UCSD-AML1 (cell line): Measurements from ENCODE around the gene FIGLA.
"Not testable (repeated sequence)": the region's sequence is repeated elsewhere in the genome, so short reads cannot be mapped to it uniquely, and the experiment has no call there.

Experiments
- DNase-seq: peaks from one replicate; lab custom pipeline; 2025; ENCODE audit not compliant: unreplicated experiment; lab: John Stamatoyannopoulos, UW

The FIGLA gene

DNA sequence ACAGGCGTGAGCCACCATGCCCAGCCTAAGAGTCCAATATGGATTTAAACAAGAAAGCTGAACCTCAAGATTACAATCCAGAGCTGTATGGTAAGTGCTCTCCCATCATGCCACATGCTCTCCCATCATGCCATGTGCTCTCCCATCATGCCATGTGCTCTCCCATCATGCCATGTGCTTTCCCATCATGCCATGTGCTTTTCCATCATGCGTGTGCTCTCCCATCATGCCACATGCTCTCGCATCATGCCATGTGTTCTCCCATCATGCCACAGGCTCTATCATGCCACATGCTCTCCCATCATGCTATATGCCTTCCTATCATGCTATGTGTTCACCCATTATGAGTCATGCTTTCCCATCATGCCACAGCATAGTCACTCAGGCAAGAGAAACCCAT is 43.2 kb downstream of the FIGLA start:
- no peak for DNase-seq

GRCh38 chr2:70746094-70746974 is 44.1 kb downstream of the FIGLA start:
- DNase-seq, result no peak

DNA sequence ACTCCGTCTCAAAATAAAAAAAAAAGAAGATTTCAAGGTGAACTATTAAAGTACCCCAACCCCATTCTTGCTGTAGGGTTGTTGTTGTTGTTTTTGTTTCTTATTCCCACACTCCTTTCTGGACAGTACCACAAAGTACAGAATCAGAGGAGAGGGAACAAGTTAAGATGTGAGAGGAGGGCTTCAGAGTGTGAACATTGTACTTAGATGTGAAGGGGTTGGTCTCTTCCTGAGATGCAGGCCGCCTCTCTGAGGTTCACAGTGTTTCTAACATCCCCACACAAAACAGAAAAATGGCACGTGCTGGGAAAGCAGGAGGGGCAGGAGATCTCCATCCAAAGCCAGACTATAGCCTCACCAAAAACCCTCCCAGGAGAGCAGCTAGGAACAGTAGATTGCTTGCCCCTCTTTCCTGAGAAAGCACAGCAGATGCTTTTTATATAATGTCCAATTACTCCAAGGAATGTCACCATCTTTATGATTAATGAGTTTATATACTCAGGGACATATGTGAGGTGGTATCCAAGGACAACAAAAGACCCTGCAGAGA is 45.1 kb downstream of the FIGLA start:
- no peak for DNase-seq

GRCh38 chr2:70744397-70744796 is 46.0 kb downstream of the FIGLA start:
- no peak for DNase-seq

- no peak for DNase-seq
Observed at GRCh38 chr2:70743677-70744076, 46.8 kb downstream of the FIGLA start.

- DNase-seq, result no peak
Observed at GRCh38 chr2:70743068-70743467, 47.4 kb downstream of the FIGLA start.

GRCh38 chr2:70739492-70739891 is 51.0 kb downstream of the FIGLA start:
- not testable (repeated sequence) for DNase-seq

- DNase-seq, result no peak
Observed at GRCh38 chr2:70738159-70738558, 52.3 kb downstream of the FIGLA start.

- no peak for DNase-seq
Observed at GRCh38 chr2:70735071-70735470, 55.4 kb downstream of the FIGLA start.

DNA sequence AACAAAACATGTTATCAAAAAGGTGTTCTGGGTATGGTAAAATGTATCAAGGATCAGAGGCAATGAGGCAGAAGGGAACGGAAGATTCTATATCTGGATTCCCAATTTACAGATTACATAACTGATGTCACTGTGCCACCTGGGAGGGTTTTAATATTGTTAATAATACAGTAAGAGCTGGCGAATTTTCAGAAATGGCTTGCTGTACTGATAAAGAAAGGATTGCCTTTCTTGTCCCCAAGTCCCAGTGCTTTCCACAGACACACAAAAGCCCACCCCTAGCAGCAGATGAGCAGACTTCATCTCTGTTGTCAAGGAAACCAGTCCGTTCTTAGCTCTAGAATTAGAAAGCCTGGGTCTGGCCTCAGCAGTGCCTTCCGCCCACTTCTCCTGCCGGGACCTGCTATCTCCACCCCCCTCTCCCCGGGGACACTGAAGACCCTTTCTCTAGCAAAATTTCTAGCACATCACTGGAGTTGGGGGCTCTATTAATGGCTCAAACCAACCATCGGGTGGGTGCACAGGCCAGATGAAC is 56.7 kb downstream of the FIGLA start:
- no peak for DNase-seq

GRCh38 chr2:70732766-70733645 is 57.4 kb downstream of the FIGLA start:
- DNase-seq, result no peak

DNA sequence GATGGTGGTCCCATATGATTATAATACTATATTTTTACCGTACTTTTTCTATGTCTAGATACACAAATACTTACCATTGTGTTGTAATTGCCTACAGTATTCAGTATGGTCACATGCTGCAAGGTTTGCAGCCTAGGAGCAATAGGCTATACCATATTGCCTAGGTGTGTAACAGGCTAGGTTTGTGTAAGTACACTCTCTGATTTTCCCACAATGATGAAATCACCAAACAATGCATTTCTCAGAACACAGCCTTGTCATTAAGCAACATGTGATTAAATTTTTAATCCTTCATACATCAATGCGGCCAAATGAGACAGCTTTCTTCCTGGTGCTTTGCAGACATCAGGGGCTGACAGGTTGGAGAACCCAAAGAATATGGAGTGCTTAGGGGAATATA is 59.7 kb downstream of the FIGLA start:
- no peak for DNase-seq

DNA sequence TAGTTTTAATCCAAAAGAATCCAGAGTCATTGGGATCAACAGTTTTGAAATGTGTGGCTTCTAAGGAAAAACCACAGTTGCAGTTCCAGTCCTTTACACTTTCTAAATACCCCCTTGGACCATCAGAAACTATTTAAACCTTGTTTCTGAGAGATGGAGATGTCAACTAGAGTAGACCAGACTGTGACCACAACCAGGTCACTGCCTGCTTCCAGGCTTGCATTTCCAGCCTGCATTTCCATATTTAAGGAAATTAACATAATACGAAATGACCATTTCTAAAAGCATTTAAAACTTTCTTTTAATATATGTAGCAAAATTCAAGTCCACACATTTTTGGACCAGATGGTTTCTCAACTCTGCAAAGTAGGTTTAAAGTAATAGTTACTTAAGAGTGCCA is 60.8 kb downstream of the FIGLA start:
- DNase-seq, result no peak

DNA sequence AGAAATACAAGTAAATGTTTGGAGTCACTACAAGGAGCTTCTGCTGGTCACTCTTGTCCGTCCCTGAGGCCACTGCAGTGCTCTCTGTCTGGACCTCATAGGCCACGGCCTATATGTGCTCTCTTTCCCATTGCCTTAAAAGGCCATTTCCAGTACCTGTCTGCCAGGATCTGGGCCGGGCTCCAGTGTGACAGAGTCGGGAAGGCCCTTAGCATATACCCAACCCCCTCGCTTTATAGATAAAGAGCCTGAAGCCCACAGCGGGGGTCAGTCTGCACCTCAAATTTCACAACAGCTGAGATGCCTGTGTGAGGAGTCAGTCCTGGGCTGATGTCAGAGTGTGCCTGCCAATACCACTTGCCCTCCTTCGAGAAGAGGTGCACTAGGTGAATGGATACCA is 62.3 kb downstream of the FIGLA start:
- DNase-seq, result no peak
